Iris pigment epithelial cell (primary cell): Measurements from ENCODE around the gene NUDT21.

Experiments
- DNase-seq: peaks from one replicate; pipeline ENCODE4 v3.0.0-alpha.2; 2011; ENCODE audit warnings: low read depth

Gene NUDT21

DNA sequence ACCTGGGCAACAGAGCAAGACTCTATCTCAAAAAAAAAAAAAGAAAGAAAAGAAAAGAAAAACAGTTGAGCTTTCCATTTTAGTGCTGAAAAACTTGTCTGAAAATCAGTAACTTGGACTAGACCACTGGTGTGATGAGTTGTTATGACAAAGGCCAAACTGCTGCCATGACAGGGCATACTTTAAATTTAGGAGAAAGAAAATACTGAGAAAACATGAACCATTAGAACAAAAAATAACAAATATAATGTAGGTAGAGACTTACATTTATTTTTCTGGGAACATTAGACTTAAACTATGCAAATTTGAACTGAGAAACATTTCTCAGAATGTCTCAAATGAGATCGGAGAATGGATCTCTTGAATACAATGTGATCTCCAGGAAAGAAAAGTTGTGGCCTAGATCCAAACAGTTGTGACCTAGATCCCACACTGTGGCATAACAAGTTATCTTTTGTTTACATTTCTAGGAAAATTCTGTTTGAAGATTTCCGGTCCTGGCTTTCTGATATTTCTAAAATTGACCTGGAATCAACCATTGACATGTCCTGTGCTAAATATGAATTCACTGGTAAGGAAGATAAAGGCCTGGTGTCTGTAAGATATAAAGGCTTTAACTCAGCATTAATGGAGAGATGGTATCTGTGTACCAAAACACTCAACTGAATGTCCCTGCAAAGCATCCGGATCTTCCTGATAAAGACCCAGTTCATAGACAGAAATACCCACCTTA lies 11.1 kb upstream of the NUDT21 start:
- no peak for DNase-seq

DNA sequence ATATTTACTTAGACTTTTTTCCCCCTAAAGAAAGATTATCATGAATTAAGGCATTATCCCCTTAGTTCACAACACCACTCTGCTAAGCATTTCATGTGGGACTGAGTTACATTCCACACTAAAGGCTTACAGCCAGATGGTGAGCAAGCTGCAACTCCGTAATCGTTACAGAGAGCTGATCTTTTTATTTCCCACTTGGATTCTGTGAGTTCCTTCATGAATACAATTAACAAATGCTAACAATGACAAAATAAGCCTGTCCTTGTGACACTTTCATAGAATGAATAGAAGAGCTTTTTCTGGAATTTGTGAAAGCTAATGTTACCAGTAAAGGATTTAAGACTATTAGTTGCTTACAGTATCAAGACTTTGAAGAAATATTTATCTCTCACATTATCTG lies 9.0 kb upstream of the NUDT21 start:
- DNase-seq: no peak

DNA sequence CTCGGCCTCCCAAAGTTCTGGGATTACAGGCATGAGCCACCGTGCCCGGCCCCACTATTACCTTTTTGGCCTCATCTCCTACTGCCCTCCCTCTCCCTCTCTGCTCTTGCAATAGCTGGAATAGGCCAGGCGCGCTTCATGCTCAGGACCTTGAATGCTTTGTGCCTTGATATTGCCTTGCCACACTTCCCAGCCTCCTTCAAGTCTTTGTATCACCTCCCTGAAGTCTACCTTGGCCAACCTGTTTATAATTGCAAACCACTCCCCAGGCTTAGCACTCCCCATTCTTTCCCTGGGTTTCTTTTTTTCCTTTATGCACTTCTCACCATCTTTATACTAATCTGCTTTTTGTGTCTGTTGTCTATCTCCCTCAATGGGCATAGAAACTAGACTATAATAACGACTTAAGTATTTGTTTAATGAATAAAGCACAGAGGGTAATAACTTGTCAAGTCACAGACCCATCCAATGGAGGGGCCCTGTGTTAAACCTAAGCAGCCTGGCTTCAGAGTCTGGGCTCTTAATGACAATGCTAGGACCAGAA lies 6.9 kb upstream of the NUDT21 start:
- no peak for DNase-seq

DNA sequence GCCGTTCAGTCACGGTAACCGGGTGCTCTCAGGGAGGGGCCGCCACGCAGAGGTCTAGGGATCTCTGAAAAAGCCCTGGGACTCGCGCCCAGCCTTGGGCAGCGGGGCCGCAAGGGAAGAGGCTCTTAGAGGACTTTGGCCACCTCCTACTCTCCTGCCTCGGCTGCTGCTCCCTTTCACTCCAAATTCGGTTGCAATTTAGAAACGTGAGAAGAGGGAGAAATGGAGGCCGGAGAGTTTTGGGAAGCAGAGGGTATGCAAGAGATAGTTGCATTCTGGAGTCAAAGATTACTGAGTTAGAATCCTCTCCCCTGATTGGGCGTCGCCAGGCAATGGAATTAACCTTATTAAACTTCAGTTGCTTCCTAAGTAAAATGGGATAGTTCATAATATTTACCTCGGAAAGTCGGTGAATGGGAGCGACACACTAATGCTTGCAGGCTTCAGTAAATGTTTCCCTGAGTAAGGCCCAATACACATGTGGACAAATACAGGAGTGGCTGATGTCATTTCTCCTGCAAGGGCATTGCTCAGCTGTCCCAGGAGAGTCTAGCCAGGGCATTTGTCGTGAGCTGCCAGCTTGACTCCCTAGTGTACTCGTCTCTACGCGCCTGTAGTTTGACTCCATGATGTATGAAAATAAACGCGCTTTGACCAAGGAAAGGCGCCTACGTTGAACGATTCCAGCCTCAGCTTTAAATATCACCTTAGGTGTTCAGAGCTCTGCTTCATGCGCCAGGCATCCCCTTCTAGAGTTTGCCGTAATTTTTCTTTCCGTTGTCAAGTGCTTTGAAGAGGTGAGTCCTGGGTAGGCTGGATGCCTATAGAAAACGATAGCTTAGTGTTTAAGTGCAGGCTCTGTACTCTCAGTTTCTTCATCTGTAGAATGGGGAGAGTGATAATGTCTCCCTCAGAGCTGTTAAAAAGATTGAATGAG lies 889 bp upstream of the NUDT21 start:
- peak; percentile 52 for DNase-seq

DNA sequence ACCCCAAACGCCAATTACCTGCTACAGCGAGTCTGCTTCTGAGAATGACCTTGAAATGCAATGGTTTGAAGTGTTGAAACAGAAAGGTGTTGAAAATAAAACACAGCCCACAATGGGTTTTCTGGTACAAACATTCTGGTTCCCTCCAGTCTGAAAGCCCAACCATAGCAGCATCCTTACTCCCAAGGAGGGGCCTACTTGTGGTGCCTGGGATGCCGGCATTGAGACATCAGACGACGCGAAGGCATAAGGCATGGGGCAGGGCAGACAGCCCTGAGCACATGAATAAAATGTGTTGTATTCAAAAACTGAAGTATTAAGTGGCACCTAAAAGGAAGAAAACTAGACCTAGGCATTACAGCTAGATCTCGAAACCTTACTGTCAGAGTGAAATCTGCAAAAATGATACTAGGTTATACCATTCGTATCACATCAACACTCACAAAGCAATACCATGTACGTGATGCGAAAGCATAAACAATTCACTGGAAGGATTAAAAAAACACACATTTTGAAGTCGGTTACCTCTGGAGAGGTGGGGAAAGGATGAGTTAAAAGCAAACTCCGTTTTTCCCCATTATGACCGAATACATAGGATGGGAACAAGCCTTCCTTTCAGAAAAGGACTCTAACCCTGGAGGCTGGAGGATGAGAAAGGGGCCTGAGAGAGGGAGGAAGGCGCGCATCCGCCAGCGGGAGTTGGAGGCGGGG lies 702 bp downstream of the NUDT21 start:
- DNase-seq: peak; percentile 31

DNA sequence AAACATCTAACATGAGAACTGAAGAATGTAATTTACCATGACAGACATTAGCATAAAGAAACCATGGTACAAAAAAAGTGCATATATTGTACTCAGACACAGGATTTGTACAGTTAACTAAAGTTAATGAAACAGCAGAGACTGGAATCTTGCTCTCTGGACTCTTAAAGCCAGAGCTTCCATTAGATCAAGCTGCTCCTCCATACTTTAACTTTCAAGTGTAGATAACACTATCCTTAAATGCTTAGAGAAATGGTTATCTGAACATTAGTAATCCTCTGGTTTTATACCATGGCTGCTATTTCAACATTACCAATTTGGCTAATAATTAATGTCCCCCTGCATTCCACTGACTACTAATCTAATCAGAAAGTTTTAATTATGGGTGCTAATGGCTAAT lies 3.1 kb downstream of the NUDT21 start:
- no peak for DNase-seq

DNA sequence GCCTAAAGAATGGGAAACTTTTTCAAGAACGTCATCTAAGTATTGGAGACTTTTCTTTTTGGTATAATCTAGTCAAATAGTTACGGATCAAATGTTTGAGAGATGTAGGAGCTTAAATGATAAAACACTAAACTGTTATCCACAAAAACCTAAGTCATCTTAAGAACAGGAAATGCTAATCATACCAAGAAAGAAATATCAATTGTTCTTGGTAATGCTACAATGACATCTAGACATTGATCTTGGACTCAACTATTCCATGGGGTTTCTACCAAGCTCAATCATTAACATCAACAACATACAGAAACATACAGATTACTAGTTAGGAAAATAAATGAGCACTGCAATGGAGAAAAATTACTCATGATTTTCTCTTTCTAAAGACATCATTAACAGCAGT lies 3.8 kb downstream of the NUDT21 start:
- no peak for DNase-seq

DNA sequence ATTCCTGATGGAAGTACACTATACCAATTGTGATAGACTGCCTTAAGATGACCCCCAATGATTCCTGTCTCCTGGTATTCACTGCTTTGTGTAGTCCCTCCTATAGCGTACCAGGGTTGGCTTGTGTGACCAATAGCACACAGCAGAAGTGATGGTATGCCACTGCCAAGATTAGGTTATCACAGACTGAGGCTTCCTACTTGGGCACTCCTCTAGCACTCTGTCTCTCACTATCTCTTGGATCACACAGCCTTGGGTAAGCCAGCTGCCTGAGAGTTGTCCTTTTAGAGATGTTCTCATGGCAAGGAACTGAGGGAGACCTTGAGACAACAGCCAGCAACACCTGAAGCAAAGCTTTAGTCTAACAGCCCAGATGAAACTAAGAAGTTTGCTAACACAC lies 13.1 kb downstream of the NUDT21 start:
- no peak for DNase-seq

DNA sequence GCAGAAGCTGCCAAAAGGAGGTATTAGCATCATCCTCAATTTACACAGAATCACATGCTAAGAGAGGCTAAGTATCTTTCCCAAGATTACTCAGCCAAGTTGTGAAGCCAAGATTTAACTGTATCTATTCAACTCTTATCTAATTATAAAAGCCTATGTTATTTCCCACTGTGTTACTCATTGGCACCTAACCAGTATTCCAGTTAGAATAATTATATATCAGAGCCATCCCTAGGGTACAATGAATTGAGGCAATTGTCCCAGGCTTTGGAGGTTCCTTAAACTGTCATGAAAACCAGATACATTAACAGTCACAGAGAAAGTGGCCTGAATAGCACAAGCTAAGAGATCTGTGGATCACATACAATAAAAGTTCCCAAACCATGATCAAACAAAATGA lies 14.9 kb downstream of the NUDT21 start:
- no peak for DNase-seq

DNA sequence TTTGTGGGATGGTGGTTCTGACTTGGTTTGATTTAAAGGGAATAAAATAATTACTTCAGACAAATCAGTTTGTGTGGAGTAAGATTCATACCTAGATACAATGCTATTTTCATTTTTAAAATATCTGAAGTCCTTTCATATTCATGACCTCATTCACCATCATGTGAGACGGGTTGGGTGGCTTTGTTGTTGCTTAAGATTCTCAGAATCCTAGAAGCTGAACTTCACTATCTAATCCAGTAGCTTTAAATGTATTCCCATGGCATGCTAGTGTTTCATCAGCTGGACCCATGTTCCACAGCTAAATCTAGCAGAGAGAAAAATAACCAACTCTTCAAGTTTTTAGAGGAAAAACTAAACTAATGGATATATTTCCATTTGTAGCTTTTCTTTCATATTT lies 23.0 kb downstream of the NUDT21 start:
- DNase-seq: peak; percentile 57

DNA sequence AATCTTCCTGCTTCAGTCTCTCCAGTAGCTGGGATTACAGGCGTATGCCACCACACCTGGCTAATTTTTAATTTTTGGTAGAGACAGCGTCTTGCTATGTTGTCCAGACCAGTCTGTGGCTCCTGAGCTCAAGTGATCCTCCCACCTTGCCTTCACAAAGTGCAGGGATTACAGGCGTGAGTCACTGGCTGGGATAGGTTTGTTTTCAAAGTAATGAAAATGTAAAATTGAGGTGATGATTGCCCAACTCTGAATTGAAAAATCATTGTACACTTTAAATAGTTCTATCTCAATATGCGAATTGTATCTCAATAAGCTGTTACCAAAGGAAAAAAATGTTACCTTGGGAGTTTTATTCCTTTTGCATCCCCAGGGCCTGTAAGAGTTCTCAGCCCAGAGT lies 24.5 kb downstream of the NUDT21 start:
- peak; percentile 72 for DNase-seq

DNA sequence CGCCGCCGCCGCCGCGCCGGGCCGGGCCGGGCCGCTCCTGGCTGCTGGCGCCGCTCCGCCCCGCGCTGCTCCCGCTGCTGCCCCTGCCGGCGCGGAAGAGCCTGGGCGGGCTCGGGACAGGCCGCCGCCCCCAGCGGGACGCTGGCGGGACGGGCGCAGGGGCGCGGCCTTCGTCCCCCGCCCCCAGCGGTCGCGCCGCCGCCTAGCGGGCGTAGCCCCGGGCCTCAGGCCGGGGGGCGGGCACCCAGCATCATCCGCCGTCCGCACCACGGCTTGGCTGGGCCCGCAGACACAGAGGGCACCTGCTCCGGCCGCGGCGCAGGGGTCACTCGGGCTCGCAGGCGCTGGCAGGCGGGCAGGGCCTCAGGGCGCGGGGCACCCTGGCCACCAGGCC lies 25.7 kb downstream of the NUDT21 start, which contains the start of gene AMFR:
Gene AMFR, minus strand, starts transcription at position 107 of the 394 bp plus-strand sequence. CDS start 218 bp downstream, outside the sequence.
- DNase-seq: peak; percentile 78

DNA sequence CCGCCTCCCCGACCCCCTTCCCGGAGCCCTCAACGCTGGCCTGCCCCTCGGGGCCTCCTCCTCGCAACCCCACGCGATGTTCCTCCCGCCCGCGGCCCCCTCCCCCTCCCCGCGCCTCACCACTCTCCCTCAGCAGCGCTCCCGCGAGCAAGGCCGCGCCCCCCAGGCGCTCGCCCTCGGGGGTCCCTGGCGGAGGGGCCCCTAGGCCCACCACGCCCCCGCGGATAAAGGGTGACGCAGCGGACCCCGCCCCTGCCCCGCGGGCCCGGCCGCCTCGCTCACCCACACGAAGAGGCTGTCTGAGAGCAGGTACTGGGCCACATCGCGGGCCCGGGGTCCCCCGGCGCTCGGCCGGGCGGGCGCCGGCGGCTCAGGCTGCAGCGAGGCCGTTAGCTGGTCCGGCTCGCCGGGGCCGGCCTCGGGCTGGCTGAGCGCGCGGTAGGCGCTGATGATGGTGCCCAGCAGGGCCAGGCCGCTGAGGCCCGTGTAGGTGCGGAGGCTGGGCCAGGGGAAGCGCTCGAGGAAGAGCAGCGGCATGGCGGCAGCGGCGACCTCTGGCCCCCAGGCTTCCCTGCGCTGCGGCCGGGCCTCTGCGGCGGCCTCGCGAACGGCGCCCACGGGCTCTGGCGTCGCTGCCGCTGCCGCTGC lies 26.2 kb downstream of the NUDT21 start:
- no peak for DNase-seq

DNA sequence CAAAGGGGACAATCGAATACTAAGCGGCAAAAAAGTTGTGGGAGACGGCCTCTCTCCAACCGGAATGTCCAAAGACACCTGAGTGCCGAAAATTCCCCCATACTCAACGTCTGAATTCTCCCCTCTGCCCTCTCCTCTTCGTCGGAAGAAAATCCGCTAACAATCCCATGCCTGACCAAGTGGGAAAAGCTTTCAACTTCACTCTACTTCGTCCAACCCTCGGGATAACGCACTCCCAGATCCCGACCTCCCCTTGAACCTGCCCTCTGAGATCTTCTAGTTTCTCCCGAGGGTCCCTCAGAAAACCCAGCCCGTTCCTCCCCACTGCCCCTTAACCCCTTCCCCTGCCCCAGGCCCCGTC lies 26.7 kb downstream of the NUDT21 start:
- DNase-seq: peak; percentile 12

DNA sequence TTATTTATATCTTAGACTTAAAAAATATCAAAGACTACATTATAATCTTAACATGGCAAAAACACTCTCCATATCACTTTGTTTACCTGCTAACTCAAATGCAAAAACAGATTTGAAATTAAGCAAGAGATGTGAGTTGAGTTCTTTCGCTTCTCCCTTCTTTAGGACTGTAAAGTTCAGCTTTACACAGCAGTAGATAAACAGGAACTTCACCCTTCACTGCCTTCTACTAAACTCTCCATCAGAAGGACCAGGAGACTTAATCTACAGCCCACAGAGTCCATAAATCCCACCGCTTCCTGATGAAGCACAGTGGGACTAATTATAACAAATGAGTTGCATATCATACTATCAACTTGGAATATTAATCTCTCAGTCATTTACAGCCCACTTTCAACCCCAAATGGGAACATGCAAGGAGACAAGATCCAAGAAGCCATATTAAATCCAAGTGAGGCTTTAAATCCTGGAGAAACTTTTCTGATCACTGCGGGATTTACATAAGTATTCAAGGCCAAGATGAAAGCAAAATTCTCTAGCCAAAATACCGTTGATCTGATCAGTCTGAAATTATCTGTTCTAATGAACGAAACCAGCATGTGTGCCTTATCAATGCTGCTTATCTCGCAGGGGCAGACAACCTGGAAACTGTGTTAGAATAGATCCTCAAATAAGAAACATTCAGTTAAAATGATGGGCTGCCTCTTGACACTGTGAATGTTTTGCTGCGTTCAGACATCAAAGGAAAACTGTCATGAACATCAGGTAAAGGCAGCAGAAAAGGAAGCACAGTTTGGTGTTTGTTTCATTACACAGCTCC lies 27.3 kb downstream of the NUDT21 start:
- DNase-seq: no peak

DNA sequence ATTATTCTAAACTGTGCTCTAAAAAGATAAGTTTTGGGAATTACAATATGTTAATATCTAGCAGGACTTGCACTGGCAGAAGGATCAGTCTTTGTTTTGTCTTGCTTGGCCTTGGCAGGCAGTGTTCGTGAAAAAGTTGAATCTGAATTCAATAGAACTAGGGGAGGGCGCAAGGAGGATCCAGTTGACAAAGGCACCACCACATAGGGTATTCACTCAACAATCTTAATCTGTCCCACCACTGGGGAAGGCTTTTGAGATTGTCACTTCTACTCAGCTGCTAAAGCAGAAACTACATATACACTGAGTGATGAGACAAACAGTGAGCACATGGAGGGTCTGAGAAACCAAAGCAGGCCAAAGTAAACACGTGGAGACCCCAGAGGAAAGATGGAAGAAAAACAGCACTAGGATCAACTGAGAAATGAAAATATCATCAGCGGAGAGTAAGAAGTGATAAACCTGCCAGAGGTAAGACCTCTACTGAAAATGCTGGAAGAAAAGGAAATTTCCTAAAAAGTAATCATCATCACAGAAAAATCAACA lies 28.2 kb downstream of the NUDT21 start:
- no peak for DNase-seq

DNA sequence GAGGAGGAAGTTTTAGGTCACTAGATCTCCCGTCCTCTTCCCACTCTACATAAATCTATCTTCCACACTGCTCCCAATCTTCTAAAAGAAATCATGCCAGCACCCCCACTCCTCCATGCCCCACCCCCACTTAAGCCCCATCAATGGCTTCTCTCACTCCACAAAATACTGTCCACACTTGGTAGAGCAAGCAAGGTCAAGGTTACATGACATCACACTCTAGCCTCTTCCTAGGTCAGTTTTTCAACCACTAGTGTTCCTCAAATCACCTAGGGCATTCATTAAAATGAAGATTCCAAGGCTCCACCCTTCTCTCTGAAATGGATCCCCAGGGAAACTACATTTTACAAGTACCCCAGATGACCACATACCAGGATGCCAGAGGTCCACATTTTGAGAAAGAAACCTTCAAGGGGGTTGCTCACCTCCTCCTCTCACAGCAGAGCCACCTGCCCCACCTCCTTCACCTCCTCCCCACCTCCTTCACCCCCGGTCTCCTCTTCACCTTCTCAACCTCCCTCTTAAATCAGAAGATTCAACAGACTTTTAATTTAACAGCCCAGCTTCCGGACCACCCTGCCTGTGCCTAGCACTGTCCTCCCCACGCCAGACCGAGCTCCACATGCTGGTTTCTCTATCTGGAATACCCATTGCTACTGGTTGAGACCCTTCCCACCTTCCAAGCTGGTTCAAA lies 29.0 kb downstream of the NUDT21 start:
- DNase-seq: no peak

DNA sequence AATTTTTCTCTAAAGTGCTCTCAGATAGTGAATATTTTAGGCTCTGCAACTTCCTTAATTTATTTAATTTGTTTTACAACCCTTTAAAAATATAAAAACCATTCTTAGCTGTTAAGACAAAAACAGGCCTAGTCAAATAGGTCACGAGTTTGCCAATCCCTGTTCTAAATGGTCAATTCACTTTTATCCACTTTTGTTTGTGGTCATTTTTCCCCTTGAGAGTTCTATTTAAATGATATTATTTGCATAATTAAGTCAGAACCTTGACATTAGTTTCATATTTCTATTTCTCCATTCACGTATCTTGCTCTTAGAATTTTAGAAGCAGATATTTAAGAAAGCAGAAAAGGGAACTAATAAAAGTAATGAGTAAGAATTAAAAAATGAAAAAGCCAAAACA lies 29.8 kb downstream of the NUDT21 start:
- no peak for DNase-seq

DNA sequence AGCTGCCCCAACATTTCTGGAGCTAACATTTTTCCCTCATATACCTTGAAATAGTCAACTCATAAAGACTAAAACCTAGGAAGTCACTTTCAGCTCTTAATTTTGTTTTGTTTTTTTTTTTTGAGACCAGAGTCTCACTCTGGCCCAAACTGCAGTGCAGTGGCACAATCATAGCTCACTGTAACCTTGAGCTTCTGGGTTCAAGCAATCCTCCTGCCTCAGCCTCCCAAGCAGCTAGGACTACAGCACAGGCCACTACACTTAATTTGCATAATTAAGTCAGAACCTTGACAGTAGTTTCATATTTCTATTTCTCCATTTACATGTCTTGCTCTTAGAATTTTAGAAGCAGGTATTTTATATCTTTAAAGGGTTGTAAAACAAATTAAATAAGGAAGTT lies 30.5 kb downstream of the NUDT21 start:
- no peak for DNase-seq
